ENCODE measurements around the gene UBE2G2.

- TF ChIP-seq CTCF (conservative IDR thresholded peaks at IDR 0.05; ENCODE audit: low read depth, low read length), result no peak
- TF ChIP-seq EZH2 (IDR thresholded peaks at IDR 0.05; ENCODE audit: borderline replicate concordance, low read depth, low read length, poor library complexity, severe bottlenecking), result no peak
Observed at GRCh38 chr21:44805859-44806258, 4.2 kb upstream of the UBE2G2 start.

Data from A673 (cell line).